ENCODE measurements around the gene SLC7A1.

Gene SLC7A1

GRCh38 chr13:29583073-29583785 lies 12.3 kb downstream of the SLC7A1 start:
- no peak for DNase-seq (ENCODE audit: low read depth in 2 of 2, low spot score in 1 of 2)

- no peak for DNase-seq (ENCODE audit: low read depth in 2 of 2, low spot score in 1 of 2)
These were observed 13.3 kb downstream of the SLC7A1 start for GRCh38 chr13:29582171-29582570.

- DNase-seq (ENCODE audit: low read depth in 2 of 2, low spot score in 1 of 2), result no peak
These were observed 13.8 kb downstream of the SLC7A1 start for GRCh38 chr13:29581666-29582065.

- DNase-seq (ENCODE audit: low read depth in 2 of 2, low spot score in 1 of 2), result no peak
These were observed 16.4 kb downstream of the SLC7A1 start for GRCh38 chr13:29579094-29579493.

GRCh38 chr13:29578300-29579085 lies 17.0 kb downstream of the SLC7A1 start:
- DNase-seq (ENCODE audit: low read depth in 2 of 2, low spot score in 1 of 2), result no peak

GRCh38 chr13:29577136-29578051 lies 18.1 kb downstream of the SLC7A1 start:
- no peak for DNase-seq (ENCODE audit: low read depth in 2 of 2, low spot score in 1 of 2)

- no peak for DNase-seq (ENCODE audit: low read depth in 2 of 2, low spot score in 1 of 2)
These were observed 18.9 kb downstream of the SLC7A1 start for GRCh38 chr13:29576581-29576980.

GRCh38 chr13:29575098-29575497 lies 20.4 kb downstream of the SLC7A1 start:
- DNase-seq (ENCODE audit: low read depth in 2 of 2, low spot score in 1 of 2), result no peak

- DNase-seq (ENCODE audit: low read depth in 2 of 2, low spot score in 1 of 2), result no peak
These were observed 22.3 kb downstream of the SLC7A1 start for GRCh38 chr13:29573190-29573589.

GRCh38 chr13:29572575-29572974 lies 22.9 kb downstream of the SLC7A1 start:
- no peak for DNase-seq (ENCODE audit: low read depth in 2 of 2, low spot score in 1 of 2)

- no peak for DNase-seq (ENCODE audit: low read depth in 2 of 2, low spot score in 1 of 2)
These were observed 23.5 kb downstream of the SLC7A1 start for GRCh38 chr13:29571876-29572570.

- DNase-seq (ENCODE audit: low read depth in 2 of 2, low spot score in 1 of 2), result no peak
These were observed 25.3 kb downstream of the SLC7A1 start for GRCh38 chr13:29570051-29570654.

GRCh38 chr13:29569253-29570050 lies 26.0 kb downstream of the SLC7A1 start:
- DNase-seq (ENCODE audit: low read depth in 2 of 2, low spot score in 1 of 2), result no peak

GRCh38 chr13:29568731-29569130 lies 26.8 kb downstream of the SLC7A1 start:
- no peak for DNase-seq (ENCODE audit: low read depth in 2 of 2, low spot score in 1 of 2)

GRCh38 chr13:29567411-29567810 lies 28.1 kb downstream of the SLC7A1 start:
- no peak for DNase-seq (ENCODE audit: low read depth in 2 of 2, low spot score in 1 of 2)

GRCh38 chr13:29566206-29566605 lies 29.3 kb downstream of the SLC7A1 start:
- no peak for DNase-seq (ENCODE audit: low read depth in 2 of 2, low spot score in 1 of 2)

- DNase-seq (ENCODE audit: low read depth in 2 of 2, low spot score in 1 of 2), result no peak
These were observed 30.7 kb downstream of the SLC7A1 start for GRCh38 chr13:29564818-29565217.

- DNase-seq (ENCODE audit: low read depth in 2 of 2, low spot score in 1 of 2), result no peak
These were observed 31.1 kb downstream of the SLC7A1 start for GRCh38 chr13:29564373-29564772.

- no peak for DNase-seq (ENCODE audit: low read depth in 2 of 2, low spot score in 1 of 2)
These were observed 31.5 kb downstream of the SLC7A1 start for GRCh38 chr13:29563941-29564340.

Measured in stimulated activated CD8-positive, alpha-beta memory T cell treated with anti-CD3 and anti-CD28 coated beads, Interleukin-4, amount 100 ng/mL, for 4 hours (primary cell).